GM19463 (cell line): ENCODE results near the gene AOPEP.
"Not testable (repeated sequence)": the region's sequence is repeated elsewhere in the genome, so short reads cannot be mapped to it uniquely, and the experiment has no call there.

Source experiments
- ATAC-seq: cut with Tn5 transposase; IDR thresholded peaks from one replicate; pipeline ENCODE4 v1.9.1; 2021; ENCODE audit warnings: mild to moderate bottlenecking, moderate library complexity; ENCODE audit not compliant: unreplicated experiment

AOPEP gene

GRCh38 chr9:94840738-94841137 lies 114.2 kb downstream of the AOPEP start:
- ATAC-seq: no peak

GRCh38 chr9:94843134-94843533 lies 116.6 kb downstream of the AOPEP start:
- ATAC-seq: no peak

- no peak for ATAC-seq
Observed at GRCh38 chr9:94846739-94847138, 120.2 kb downstream of the AOPEP start.

DNA sequence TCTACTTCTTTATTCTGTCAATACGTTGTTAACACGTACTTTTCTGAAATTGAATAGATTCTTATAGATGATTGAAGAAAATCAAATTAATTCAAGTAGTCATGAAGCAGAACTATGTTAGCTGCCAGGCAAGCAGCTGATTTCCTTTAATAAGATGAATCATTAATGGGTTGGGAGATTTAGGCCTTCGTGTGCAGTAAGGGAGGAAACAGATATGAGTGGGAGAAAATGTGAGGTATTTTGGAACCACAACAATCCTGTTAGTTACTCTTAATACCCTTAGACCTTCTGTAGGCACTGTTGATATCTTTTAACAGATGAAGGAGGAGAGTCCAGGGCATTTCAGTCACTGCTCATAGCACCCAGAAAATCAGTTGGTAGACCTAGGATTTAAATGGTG lies 121.0 kb downstream of the AOPEP start:
- no peak for ATAC-seq

DNA sequence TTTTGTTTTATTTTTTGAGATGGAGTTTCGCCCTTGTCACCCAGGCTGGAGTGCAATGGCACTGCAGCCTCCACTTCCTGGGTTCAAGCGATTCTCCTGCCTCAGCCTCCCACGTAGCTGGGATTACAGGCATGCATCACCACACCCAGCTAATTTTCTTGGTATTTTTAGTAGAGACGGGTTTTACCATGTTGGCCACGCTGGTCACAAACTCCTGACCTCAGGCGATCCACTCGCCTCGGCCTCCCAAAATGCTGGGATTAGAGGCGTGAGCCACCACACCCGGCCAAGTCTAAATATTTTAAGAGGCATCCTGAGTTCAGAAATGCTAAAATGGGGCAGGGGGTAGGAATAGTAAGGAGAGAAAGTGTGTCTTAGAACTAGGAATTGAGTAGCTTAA lies 122.3 kb downstream of the AOPEP start:
- not testable (repeated sequence) for ATAC-seq

DNA sequence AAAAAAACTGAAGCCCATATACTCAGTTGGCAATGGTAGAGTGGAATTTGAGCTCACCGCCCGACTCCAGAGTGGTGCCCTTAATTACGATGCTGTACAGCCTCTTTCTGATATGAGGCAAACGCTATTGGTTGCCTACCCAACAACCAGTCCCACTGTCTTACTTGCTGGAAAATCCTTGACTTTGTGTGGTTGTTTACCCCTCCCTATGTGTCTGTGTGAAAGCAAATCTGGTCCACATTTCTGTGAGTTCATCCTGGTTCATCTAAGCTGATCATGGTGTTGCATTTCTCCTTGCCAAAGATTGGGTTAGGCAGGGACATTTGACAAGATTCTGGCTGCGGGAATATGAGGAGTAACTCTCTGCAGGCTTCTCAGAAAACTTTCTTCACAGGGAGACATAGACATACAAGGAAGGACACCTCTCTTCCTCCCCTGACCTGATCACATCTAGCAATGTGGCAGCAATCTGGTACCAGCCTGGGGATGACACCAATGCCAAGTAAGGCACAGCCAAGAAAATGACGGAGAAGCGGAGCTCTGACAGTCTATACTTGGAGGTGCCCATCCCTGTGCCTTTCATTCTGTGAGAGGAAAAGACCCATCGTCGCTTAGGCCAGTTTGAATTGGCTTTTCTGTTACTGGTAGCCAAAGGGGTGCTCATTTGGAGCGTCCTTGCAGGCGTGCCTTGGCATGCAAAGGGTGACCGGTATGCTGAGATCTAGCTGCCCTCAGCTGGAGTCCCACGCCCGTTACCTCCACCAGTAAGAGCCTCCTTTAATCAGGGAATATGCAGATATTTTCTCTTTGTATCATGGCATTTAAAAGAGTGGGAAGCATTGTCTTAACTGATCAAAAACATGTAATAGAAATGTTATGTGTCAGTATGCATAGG lies 124.3 kb downstream of the AOPEP start:
- ATAC-seq: no peak

- ATAC-seq: no peak
Observed at GRCh38 chr9:94851467-94851866, 125.0 kb downstream of the AOPEP start.

GRCh38 chr9:94851892-94852291 lies 125.4 kb downstream of the AOPEP start:
- no peak for ATAC-seq

DNA sequence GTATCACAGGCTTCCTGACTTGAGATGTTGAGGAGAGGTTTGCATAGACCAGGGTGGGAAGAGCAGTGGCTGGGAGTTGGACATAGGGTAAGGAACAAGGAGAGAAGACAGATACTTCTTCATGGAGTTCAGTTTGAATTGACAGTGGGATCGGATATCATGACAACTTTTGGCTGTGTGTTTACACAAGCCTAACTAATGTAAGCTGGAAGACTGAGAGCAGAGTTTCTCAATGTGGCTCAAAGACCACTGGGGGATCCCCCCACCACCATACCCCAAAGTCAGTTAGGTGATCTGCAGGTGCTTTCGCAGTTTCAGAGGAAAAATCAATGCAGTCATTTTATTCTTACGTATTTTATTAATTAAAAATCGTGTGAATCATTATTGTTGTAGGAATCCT lies 125.9 kb downstream of the AOPEP start:
- no peak for ATAC-seq

DNA sequence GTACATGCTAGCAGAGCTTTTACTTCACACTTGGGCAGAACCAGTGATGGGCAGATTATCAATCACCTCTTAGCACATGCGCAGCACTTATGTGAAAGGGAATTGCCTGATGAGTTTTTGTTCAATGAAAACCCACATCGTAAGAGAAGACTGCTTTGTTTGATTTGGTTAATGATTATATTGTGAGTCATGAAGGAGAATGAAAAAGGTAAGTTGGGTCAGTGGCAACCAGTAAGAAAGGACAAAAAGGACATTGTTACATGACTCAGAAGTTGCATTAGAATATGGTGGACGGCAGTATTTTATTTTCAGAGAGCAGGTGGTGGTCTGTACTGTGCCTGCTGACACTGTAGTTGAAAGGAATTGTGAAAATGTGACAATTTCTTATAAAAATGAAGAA lies 127.4 kb downstream of the AOPEP start:
- ATAC-seq: no peak

DNA sequence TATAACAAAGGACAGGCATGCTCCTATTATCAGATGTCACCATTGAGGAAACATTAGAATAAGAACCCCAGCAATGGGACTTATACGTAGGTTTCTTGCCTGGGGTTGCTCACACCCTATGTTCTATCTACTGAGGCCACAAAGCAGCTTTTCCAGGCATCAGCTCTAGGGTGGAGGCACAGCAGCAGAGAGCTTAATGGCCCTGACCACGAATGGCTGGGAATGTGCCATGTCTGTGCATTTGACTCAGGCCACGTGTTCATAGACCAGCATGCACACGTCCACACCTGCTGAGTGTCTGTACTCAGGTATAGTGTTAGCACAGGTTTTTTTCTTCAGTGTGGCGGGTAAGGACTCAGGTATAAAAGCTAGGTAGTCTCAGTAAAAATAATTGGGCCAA lies 129.4 kb downstream of the AOPEP start:
- no peak for ATAC-seq

GRCh38 chr9:94857791-94858190 lies 131.3 kb downstream of the AOPEP start:
- ATAC-seq: no peak

GRCh38 chr9:94859226-94859625 lies 132.7 kb downstream of the AOPEP start:
- ATAC-seq: no peak

GRCh38 chr9:94859891-94860290 lies 133.4 kb downstream of the AOPEP start:
- no peak for ATAC-seq

DNA sequence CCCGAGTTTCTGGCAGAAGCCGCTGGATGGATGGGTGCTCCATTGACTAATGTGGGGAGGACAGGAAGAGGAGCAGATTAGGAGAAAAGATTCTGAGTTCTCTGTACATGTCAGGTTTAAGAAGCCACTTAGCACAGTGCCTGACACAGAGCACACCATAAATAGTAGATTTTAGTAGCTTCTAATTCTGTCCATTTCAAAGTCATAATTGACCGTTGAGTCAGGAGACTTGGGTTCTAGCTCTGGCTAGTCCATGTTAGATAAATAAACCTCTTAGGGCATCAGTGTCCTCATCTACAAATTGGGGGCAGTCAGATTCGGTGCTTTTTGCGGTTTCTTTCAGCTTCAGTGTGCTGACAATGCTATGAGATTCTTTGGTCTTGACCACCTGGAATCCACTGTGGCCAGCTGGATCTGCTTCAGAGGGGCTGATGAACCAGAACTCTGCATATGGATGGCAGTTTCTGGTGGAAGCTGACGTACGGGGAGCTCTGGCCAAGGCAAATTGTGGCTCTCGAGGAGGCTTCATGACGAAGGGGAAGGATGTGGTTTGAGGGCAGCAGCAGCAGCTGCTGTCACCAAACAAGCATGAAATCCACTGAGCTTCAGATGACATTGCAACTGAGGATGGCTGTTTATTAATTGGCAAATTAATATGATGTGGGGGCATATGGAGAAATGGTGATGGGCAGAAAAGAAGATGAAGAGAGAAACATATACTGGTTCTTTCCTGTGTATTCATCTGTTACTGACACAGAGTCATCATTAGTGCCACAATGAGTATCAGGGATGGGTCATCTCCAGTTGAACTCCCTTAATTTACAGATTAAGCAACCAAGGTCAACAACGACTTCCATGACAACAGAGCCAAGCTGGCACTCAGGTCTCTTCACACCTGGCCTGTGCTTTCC lies 134.4 kb downstream of the AOPEP start:
- peak; percentile 95 for ATAC-seq

- ATAC-seq: no peak
Observed at GRCh38 chr9:94861589-94862272, 135.2 kb downstream of the AOPEP start.

DNA sequence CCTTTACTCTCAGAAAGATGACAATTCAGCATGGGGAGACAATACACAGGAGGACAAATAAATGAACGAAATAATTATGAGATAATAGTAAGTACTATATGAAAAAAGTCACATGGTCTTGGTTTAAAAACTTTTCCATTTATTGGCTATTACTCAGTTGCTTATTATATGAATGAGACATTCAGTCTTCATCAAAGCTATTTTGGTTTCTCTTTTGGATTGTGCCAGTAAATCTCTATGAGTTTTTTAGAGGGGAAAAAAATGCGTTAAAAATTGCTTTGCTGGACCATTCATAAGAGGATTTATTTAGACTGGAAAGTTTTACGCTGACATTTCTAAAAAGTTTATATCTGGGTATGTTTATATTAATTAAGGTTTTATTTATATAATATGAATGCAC lies 137.7 kb downstream of the AOPEP start:
- ATAC-seq: no peak

- ATAC-seq: no peak
Observed at GRCh38 chr9:94864862-94865509, 138.5 kb downstream of the AOPEP start.

- no peak for ATAC-seq
Observed at GRCh38 chr9:94865582-94866452, 139.3 kb downstream of the AOPEP start.

GRCh38 chr9:94866770-94867169 lies 140.3 kb downstream of the AOPEP start:
- ATAC-seq: no peak
